Stimulated activated naive CD4-positive, alpha-beta T cell treated with Interleukin-2 at 50 U/mL for 16 hours (primary cell): ENCODE results near the gene GALK1.
"Not testable (repeated sequence)": the region's sequence is repeated elsewhere in the genome, so short reads cannot be mapped to it uniquely, and the experiment has no call there.

Experiments
- DNase-seq: peaks from one replicate; lab custom pipeline; 2025; lab: John Stamatoyannopoulos, UW

The GALK1 gene

GRCh38 chr17:75783803-75784472, 18.9 kb upstream of the GALK1 start:
- DNase-seq: no peak

GRCh38 chr17:75783069-75783783, 18.2 kb upstream of the GALK1 start:
- DNase-seq: no peak

- no peak for DNase-seq
Observed at GRCh38 chr17:75779987-75780889, 15.2 kb upstream of the GALK1 start.

- DNase-seq: peak; percentile 92
Observed at GRCh38 chr17:75779250-75779986, 14.4 kb upstream of the GALK1 start.

- DNase-seq: peak; percentile 80
Observed at GRCh38 chr17:75778861-75779249, 13.9 kb upstream of the GALK1 start.

- not testable (repeated sequence) for DNase-seq
Observed at GRCh38 chr17:75778066-75778860, 13.3 kb upstream of the GALK1 start.

GRCh38 chr17:75777296-75777922, 12.4 kb upstream of the GALK1 start:
- DNase-seq: no peak

- no peak for DNase-seq
Observed at GRCh38 chr17:75776386-75777295, 11.6 kb upstream of the GALK1 start.

- DNase-seq: no peak
Observed at GRCh38 chr17:75774991-75775668, 10.1 kb upstream of the GALK1 start.

GRCh38 chr17:75774471-75774990, 9.5 kb upstream of the GALK1 start:
- DNase-seq: no peak

GRCh38 chr17:75773808-75774470, 8.9 kb upstream of the GALK1 start:
- DNase-seq: no peak

GRCh38 chr17:75773121-75773807, 8.3 kb upstream of the GALK1 start:
- DNase-seq: no peak

- no peak for DNase-seq
Observed at GRCh38 chr17:75771334-75772281, 6.6 kb upstream of the GALK1 start.

- no peak for DNase-seq
Observed at GRCh38 chr17:75769536-75769935, 4.5 kb upstream of the GALK1 start.

- DNase-seq: no peak
Observed at GRCh38 chr17:75767881-75768280, 2.9 kb upstream of the GALK1 start.

- DNase-seq: no peak
Observed at GRCh38 chr17:75765981-75766380, 989 bp upstream of the GALK1 start.

GRCh38 chr17:75764417-75764710, 628 bp downstream of the GALK1 start:
- DNase-seq: no peak
